GM18508 (cell line): ENCODE data around the gene LEF1.

ENCODE experiments used
- ATAC-seq: cut with Tn5 transposase; IDR thresholded peaks from one replicate; pipeline ENCODE4 v1.9.1; 2021; ENCODE audit warnings: moderate number of reproducible peaks; ENCODE audit not compliant: insufficient read depth, unreplicated experiment

Gene LEF1

DNA sequence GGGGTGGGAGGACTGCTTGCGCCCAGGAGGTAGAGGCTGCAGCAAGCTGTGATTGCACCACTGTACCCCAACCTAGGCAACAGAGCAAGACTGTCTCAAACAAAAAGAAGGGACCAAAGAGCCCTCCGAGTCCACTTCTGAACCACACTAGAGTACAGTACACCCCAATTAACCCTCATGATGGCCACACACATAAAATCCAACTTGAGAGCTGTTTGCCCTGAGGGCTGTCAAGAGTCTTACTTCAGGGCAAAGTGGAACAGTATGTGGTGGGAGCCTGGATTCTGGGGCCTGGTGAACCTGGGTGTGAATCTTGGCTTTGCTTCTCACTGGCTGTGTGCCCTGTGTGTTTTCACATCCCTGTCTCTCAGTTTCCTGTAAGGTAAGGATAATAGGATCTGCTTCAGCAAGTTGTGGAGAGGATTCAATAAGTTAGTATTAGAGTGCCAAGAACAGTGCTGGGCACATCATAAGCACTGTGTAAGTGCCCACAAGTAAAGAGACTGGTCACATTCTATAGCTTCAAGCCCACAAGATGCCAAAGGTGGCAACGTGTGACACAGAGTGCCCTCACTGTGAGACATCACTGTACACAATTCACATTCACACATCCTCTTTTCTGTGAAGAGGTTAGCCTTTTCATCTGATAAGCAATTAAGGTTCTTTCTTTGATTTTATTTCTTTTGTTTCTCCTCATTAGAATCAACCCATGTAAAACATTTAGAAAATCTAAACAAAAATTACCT, 52.1 kb downstream of the LEF1 start:
- ATAC-seq: no peak

DNA sequence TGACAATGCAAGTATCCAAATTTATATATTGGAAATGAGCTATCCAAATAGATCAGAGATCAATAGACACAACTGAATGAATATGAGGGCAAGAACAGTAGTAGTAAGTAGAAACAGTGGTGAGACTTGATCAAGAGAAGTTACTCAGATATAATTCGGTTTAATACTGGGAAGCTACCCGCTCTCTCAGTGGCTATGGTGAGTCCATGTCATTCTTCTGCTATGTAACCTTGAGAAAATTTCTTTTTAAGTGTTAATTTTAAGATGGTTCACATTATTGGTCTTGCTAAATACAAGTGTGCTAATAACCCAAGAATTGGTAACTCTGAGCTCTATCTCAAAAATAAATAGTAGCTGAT, 53.6 kb downstream of the LEF1 start:
- no peak for ATAC-seq

GRCh38 chr4:108114503-108114902, 54.2 kb downstream of the LEF1 start:
- ATAC-seq: no peak

DNA sequence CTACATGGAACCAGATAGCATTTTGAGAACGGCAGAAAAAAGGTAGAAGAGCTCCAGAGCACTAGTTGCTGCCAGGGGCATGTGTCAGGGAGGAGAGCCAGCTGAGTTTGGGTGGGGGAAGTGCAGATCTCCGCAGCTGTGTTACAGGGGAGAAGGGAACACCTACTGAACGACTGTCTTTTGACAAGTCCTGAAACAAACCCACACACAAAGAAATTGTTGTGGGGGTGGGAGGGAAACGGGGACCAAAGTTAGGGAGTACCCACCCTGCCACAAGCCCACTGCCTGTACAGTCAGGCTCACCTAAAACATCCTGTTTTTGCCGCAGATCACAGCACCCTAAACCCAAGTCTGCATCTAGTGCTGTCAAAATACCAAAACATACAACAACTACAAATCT, 55.5 kb downstream of the LEF1 start:
- no peak for ATAC-seq

DNA sequence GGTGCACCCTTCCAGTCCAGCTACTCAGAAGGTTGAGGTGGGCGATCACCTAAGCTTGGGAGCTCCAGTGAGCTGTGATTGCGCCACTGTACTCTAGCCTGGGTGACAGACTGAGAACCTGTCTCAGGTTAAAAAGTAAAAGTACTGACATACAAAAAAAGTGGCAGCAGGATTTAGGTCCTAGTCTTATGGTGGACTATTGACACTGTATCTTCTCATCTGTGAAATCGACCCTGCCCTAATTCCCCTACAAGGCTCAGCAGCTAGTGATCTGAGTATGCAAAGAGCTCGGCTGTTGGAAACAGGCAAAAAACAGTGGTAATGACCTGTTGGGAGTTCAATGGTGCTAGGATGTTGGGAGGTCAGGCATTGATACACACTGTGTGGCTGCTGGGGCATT, 57.0 kb downstream of the LEF1 start:
- ATAC-seq: no peak

DNA sequence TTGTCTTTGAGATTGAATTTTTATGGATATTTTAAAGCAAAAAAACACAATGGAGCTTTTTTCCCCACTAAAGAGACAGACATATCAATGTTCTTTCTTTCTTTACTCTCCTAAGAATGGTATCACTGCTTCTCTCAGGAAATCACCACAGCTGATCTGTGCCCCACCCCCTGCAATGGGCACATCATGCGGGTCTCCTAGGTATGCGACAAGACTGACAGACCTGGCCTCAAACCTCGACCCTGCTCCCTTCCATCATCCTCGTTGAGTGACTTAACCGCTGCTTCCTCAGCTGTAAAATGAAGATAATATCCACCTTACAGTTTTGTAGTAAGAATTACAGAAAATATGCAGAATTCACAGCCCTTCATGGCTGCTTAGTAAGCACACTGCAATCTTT, 58.3 kb downstream of the LEF1 start:
- no peak for ATAC-seq

DNA sequence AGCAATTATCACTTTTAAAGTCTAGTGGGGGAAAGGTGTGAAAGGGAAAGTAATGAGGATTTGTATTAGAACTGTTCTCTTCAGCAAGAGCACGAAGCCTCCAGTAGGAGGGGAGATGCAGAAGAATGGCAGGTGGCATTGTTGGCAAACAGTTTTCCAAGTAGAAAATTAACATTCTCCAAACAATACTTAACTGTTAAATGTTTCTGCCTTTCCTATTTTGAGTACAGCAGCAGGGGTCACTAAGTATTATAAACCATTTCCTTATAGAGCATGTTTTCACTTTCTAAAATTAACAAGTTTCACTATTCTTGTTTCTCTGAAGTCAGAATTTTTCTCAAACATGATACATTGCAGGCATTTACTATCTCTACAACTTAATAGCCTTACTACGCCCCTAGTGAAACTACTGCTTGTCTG, 58.7 kb downstream of the LEF1 start:
- ATAC-seq: peak; percentile 87

GRCh38 chr4:108109111-108109510, 59.6 kb downstream of the LEF1 start:
- ATAC-seq: no peak

GRCh38 chr4:108107729-108108382, 60.9 kb downstream of the LEF1 start:
- no peak for ATAC-seq

GRCh38 chr4:108107101-108107500, 61.6 kb downstream of the LEF1 start:
- ATAC-seq: no peak

- ATAC-seq: no peak
Measured at GRCh38 chr4:108106186-108106585, 62.5 kb downstream of the LEF1 start.

- ATAC-seq: no peak
Measured at GRCh38 chr4:108103099-108103862, 65.5 kb downstream of the LEF1 start.

GRCh38 chr4:108100827-108101226, 67.9 kb downstream of the LEF1 start:
- ATAC-seq: no peak

GRCh38 chr4:108099838-108100237, 68.9 kb downstream of the LEF1 start:
- no peak for ATAC-seq

- ATAC-seq: no peak
Measured at GRCh38 chr4:108097990-108098553, 70.7 kb downstream of the LEF1 start.

GRCh38 chr4:108094923-108095482, 73.7 kb downstream of the LEF1 start:
- no peak for ATAC-seq

DNA sequence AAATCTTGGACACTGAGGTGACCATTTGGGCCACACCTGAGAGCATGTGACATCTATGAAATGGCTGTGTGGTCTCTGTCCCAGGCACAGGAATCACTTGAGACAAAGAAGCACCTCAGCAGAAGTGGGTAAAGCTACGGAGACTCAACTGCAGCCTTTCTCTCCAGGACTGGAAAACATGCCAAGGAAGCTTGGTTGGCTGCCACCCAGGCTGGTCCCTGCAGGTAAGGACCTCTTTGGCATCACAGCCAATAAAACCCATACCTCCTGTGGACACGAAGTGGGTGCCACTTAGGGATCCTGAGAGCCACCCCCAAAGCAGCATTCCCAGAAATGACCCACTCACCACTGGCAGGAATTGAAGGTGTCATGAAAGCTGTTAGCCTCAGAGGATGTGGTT, 74.6 kb downstream of the LEF1 start:
- no peak for ATAC-seq

GRCh38 chr4:108092288-108092687, 76.4 kb downstream of the LEF1 start:
- ATAC-seq: no peak

DNA sequence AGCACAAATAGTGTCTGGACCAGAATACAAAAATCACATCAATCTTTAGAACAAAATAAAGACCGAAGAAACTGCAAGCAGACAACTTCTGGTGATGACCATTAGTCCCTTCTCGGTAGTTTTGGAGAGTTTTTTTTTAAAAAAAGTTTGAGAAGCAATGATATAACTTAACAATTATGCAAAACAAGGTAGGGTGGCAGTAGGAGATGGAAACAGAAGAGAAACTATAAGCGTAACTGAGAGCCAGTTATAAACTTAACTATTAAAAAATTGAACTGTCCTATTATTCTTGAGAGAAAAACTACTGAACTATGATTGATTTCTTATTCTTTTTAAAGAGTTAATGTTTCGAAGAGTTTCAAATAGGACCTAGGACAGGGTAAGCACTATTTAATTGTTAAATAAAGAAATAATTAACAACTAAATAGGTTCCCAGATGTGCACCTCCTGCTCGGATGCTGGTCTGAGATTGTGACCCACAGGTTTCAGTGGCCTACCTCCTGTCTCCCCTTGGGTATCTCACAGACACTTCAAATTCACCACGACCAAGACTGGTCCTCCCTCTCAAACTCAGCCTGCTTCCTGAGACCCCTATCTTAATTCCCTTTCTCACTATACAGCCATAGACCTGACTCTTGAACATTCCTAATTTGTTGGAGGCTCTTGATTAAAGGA, 81.3 kb downstream of the LEF1 start:
- ATAC-seq: no peak

DNA sequence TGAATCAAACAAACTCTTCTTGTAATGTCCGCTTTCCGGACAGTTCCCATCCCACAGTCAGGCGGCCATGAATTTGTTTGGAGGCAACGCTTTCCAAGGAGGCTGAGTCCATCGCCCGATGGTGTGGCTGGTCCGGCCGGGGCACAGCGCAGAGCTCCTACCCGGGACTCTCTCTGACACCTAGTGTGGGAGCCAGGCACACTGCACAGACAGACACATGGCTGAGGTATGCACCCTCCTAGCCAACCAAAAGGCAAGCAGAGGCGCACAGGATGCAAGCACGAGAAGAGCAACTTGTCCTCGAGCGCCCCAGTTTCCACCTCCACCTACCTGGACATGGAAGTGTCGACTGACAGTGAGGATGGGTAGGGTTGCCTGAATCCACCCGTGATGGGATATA, 87.5 kb downstream of the LEF1 start:
- ATAC-seq: no peak
